Epithelial cell of proximal tubule (primary cell): Measurements from ENCODE around the gene FDX1. TPM values are rescaled to one million over a fixed set of nuclear protein-coding genes. Genes with fewer than 3 reads are reported as not detected.

Experiments
- DNase-seq: peaks from one replicate; pipeline ENCODE4 v3.0.0-alpha.2; 2011; ENCODE audit warnings: low read depth
- H3K4me3 ChIP-seq: 2 replicates; pipeline ENCODE4 v1.5.1; 2011; ENCODE audit warnings: low read depth, mild to moderate bottlenecking, low read length
- total RNA-seq: library from RNA; depleted of rRNA; stranded (reverse); fragments of >200 nt; gene quantifications from 2 replicates; pipeline ENCODE4 v1.2.3, GENCODE V29; 2015
- TF ChIP-seq, protein P1 (sequence below): conservative IDR thresholded peaks from 2 replicates; pipeline ENCODE4 v1.5.1; 2012; ENCODE audit warnings: low read depth, mild to moderate bottlenecking, low read length

FDX1 gene
- total RNA-seq, 1 donor from 2014 or later, result 14.2 TPM

DNA sequence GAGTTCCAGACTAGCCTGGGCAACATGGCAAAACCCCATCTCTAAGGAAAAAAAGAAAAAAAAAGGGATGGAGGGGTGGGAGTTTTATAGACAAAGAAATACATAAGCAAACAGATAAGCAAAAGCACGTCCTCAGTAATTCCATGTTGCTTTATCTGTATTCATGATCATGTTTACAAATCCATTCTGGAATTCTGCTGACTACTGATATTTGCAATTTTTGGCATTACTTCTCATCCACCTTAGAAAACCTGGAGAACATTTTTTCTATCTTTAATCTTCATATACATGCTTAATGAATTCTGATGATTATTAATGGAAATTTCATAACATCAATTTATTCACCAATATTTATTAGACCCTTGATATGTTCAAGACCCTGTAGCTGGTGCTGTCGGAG lies 1.7 kb upstream of the FDX1 start:
- TF ChIP-seq, protein P1, sequence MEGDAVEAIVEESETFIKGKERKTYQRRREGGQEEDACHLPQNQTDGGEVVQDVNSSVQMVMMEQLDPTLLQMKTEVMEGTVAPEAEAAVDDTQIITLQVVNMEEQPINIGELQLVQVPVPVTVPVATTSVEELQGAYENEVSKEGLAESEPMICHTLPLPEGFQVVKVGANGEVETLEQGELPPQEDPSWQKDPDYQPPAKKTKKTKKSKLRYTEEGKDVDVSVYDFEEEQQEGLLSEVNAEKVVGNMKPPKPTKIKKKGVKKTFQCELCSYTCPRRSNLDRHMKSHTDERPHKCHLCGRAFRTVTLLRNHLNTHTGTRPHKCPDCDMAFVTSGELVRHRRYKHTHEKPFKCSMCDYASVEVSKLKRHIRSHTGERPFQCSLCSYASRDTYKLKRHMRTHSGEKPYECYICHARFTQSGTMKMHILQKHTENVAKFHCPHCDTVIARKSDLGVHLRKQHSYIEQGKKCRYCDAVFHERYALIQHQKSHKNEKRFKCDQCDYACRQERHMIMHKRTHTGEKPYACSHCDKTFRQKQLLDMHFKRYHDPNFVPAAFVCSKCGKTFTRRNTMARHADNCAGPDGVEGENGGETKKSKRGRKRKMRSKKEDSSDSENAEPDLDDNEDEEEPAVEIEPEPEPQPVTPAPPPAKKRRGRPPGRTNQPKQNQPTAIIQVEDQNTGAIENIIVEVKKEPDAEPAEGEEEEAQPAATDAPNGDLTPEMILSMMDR, result no peak
- H3K4me3 ChIP-seq, result no peak overlapping the region
- no peak for DNase-seq

DNA sequence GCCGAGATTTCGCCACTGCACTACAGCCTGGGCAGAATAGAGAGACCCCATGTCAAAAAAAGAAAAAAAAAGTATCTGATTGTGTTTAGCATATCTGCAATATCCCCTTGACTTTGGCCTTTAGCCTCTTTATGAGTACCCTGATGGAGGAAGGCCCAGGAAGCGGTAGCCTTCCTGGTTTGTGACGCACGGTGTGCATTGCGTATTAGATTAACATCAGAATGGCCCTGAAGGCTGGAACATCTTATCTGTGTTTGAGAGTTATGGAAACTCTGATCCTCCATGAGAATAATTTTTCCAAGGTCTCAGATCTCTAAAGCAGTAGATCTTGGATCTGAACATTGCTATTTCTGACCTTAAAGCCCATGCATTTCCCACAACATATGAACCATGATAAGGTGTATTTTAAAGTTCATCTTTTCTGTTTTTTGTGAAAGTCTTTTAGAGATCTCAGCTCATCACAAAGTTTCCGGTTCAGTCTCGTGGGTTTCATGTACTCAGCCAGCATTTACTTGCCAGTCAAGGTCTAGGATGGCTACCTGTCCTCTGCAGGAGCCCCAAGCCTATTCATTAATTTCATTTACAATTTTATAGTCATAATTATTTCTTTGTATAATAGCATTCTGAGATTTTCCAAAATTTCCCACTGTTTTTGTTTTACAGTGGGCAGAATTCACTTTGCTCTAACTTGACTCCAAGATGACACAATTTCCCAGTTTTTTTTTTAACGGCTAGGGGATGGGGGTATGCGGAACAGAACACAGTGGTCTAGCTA lies 605 bp upstream of the FDX1 start:
- TF ChIP-seq, protein P1, result no peak
- DNase-seq, result no peak
- peak overlapping the region; percentile 98 for H3K4me3 ChIP-seq

DNA sequence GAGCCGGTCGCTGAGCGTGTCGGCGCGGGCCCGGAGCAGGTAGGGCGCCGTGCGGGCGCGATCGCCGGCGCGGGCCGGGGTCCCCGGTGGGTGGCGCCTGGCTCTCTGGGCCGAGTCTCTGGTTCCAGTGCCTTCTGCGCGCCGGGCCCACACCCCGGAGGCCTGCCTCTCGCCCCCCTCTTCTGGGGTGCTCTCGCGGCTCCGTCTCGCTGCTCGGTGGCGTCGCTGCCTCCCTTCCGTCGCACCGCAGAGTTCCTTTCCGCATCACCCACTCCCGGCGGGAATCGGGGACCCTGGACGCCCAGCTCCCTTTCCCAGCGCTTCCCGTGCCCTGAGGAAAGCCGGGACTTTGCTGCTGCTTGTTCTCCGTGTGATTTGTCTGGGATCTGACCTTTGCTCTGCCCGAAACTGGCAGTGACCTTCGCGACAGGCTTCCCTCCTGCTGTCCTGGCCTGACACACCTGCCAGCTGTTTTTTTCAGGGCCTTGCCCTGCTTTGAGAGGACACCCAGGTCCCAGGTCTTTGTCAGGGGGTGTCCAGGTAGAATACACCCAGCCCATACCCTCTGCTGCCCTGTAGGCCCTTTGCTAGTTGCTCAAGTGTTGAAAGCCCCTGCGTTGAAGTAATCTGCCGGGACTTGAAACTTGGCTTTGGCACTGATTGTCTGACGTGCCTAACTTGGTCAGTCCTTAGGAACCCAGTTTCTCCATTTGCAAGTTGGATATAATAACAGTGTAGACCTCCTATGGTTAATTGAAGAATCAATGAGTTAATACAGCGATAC lies 711 bp downstream of the FDX1 start:
- peak overlapping the region; percentile 98 for H3K4me3 ChIP-seq
- TF ChIP-seq, protein P1, result no peak
- DNase-seq, result no peak

DNA sequence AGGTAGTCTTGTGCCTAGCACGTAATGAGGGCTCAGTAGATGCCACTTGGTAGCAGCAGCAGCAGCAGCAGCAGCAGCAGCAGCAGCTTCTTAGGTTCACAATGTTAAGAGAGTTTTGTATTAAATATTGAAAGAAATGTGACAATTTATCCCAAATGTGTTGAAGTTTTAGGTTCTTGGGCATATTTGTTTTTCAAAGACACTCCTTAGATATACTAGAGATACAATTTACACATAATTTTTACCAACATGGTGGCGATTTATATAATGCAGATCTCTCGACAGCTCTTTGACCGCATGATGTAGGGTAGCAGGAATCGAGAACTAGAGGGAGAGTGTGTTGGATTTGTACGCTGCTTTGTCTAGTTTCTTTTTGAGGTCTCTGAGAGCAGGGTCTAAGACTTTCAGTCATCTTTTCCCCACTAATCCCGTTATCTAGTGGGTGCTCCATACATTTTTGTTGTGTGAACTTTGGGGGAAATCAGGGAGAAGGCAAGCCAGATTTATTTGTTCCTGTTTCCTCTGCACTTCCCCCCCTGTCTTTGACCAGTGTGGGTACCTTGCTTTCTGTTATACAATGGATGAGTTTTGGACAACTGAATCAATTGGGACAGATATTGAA lies 1.4 kb downstream of the FDX1 start:
- H3K4me3 ChIP-seq, result peak overlapping the region; percentile 98
- TF ChIP-seq, protein P1, result no peak
- DNase-seq, result no peak

DNA sequence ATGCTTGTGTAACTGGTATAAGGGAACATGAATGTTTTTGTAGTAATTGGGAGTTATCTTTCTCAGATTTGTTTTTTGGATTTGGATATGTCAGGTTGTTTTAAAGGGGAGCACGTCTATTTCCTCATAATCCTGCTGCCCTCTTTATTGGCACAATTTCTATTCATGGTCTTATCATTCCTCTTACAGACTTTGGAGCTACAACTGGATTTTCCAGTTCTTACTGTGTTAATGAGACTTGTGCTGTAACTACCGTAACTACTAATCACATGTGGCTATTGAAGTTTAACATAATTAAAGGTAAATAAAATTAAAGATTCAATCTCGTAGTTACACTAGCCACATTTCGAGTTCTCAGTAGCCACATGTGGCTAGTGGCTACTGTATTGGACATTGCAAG lies 1.9 kb downstream of the FDX1 start:
- TF ChIP-seq, protein P1, result no peak
- peak overlapping the region; percentile 98 for H3K4me3 ChIP-seq
- no peak for DNase-seq

DNA sequence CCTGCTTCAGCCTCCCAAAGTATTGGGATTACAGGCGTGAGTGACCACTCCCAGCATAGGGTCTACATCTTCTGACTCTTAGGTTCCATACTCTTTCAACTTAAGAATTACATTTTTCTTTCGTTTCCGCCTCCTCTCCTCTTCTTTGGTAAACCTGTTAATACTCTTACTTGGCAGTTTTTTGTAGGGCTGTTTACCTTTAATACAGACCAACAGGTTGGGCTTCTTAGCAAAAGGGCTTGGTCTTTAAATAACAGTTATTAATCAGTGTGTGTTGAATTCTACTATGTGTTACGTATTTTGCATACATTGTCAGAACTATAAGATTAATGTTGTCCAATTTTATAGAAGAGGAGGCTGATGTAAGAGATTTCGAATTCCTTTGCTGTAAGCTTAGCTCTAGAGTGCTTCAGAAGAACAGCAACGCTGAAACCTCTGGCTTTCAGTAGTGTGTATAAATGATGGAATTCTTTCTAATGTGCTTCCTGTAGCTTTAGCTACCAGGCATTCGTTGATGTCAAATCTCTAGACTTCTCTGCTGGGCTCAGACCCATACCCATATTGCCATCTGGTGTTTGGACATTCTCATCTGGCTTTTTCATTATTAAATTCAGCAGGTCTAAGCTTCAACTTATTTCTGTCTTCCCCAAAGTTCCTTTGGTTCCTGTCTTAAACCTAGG lies 3.1 kb downstream of the FDX1 start:
- TF ChIP-seq, protein P1, result peak; percentile 17
- no peak overlapping the region for H3K4me3 ChIP-seq
- DNase-seq, result no peak
